Iris pigment epithelial cell (primary cell): ENCODE results near the gene RCOR2.

ENCODE experiments used
- DNase-seq: peaks from one replicate; pipeline ENCODE4 v3.0.0-alpha.2; 2011; ENCODE audit warnings: low read depth

The RCOR2 gene

GRCh38 chr11:63922673-63923192 is 5.8 kb upstream of the RCOR2 start:
- DNase-seq, result no peak

GRCh38 chr11:63920939-63921417 is 4.0 kb upstream of the RCOR2 start:
- no peak for DNase-seq

- DNase-seq, result no peak
Measured at GRCh38 chr11:63920126-63920938, 3.4 kb upstream of the RCOR2 start.

- no peak for DNase-seq
Measured at GRCh38 chr11:63919267-63920125, 2.5 kb upstream of the RCOR2 start.

- DNase-seq, result no peak
Measured at GRCh38 chr11:63918507-63919191, 1.7 kb upstream of the RCOR2 start.

- DNase-seq, result no peak
Measured at GRCh38 chr11:63917692-63918506, 935 bp upstream of the RCOR2 start.

- DNase-seq, result no peak
Measured at GRCh38 chr11:63915961-63916836, 765 bp downstream of the RCOR2 start.

GRCh38 chr11:63914896-63915691 is 1.9 kb downstream of the RCOR2 start:
- DNase-seq, result no peak

GRCh38 chr11:63913866-63914830 is 2.8 kb downstream of the RCOR2 start:
- DNase-seq, result no peak

GRCh38 chr11:63912678-63913077 is 4.3 kb downstream of the RCOR2 start:
- no peak for DNase-seq

GRCh38 chr11:63911876-63912275 is 5.1 kb downstream of the RCOR2 start:
- DNase-seq, result no peak

- no peak for DNase-seq
Measured at GRCh38 chr11:63911440-63911839, 5.5 kb downstream of the RCOR2 start.

GRCh38 chr11:63910675-63911074 is 6.3 kb downstream of the RCOR2 start:
- no peak for DNase-seq

- no peak for DNase-seq
Measured at GRCh38 chr11:63909591-63910506, 7.1 kb downstream of the RCOR2 start.

- DNase-seq, result no peak
Measured at GRCh38 chr11:63908631-63909401, 8.1 kb downstream of the RCOR2 start.

- DNase-seq, result no peak
Measured at GRCh38 chr11:63907808-63908530, 9.0 kb downstream of the RCOR2 start.
